Hematopoietic multipotent progenitor cell treated with erythropoietin and hydrocortisone succinate and interleukin-3 and kit ligand, for 4 days (in vitro differentiated cells): ENCODE data around the gene MGA.

ENCODE experiments used
- DNase-seq: peaks from one replicate; pipeline ENCODE4 v3.0.0-alpha.2; 2015

Gene MGA

GRCh38 chr15:41810651-41811431, 150.6 kb downstream of the MGA start:
- no peak for DNase-seq

- DNase-seq, result peak; percentile 92
Observed at GRCh38 chr15:41811432-41812195, 151.4 kb downstream of the MGA start.

GRCh38 chr15:41812820-41813375, 152.7 kb downstream of the MGA start:
- DNase-seq, result no peak

- DNase-seq, result no peak
Observed at GRCh38 chr15:41813426-41813825, 153.2 kb downstream of the MGA start.

- no peak for DNase-seq
Observed at GRCh38 chr15:41814534-41814933, 154.3 kb downstream of the MGA start.

GRCh38 chr15:41816788-41817187, 156.6 kb downstream of the MGA start:
- DNase-seq, result no peak

GRCh38 chr15:41817327-41817726, 157.1 kb downstream of the MGA start:
- no peak for DNase-seq

GRCh38 chr15:41817781-41818180, 157.6 kb downstream of the MGA start:
- no peak for DNase-seq

GRCh38 chr15:41819455-41820050, 159.3 kb downstream of the MGA start:
- no peak for DNase-seq

- no peak for DNase-seq
Observed at GRCh38 chr15:41820791-41821423, 160.7 kb downstream of the MGA start.

GRCh38 chr15:41821831-41822230, 161.6 kb downstream of the MGA start:
- DNase-seq, result no peak

- DNase-seq, result no peak
Observed at GRCh38 chr15:41822471-41822870, 162.3 kb downstream of the MGA start.
